Mononuclear cell (primary cell): ENCODE measurements around the gene DHRS4L2. TPM values are rescaled to one million over a fixed set of nuclear protein-coding genes. Genes with fewer than 3 reads are reported as not detected.

ENCODE experiments used
- H3K27me3 ChIP-seq: 2 replicates; pipeline ENCODE4 v1.6.0; 2011; ENCODE audit warnings: low read length, control low read depth; ENCODE audit not compliant: insufficient read depth
- H3K4me1 ChIP-seq: 2 replicates; pipeline ENCODE4 v1.5.1; 2011; ENCODE audit warnings: mild to moderate bottlenecking, low read length, control low read depth; ENCODE audit not compliant: insufficient read depth
- H3K4me3 ChIP-seq: 2 replicates; pipeline ENCODE4 v1.5.1; 2011; ENCODE audit warnings: mild to moderate bottlenecking, low read length, moderate library complexity
- H3K9me3 ChIP-seq: 2 replicates; pipeline ENCODE4 v1.5.1; 2011; ENCODE audit warnings: low read depth, mild to moderate bottlenecking, control low read depth, low read length
- total RNA-seq: library from RNA; depleted of rRNA; stranded (reverse); fragments of >200 nt; gene quantifications from one replicate; pipeline ENCODE4 v1.2.3, GENCODE V29; 2012

Gene DHRS4L2
- total RNA-seq, 1 donor, result 5.6 TPM

DNA sequence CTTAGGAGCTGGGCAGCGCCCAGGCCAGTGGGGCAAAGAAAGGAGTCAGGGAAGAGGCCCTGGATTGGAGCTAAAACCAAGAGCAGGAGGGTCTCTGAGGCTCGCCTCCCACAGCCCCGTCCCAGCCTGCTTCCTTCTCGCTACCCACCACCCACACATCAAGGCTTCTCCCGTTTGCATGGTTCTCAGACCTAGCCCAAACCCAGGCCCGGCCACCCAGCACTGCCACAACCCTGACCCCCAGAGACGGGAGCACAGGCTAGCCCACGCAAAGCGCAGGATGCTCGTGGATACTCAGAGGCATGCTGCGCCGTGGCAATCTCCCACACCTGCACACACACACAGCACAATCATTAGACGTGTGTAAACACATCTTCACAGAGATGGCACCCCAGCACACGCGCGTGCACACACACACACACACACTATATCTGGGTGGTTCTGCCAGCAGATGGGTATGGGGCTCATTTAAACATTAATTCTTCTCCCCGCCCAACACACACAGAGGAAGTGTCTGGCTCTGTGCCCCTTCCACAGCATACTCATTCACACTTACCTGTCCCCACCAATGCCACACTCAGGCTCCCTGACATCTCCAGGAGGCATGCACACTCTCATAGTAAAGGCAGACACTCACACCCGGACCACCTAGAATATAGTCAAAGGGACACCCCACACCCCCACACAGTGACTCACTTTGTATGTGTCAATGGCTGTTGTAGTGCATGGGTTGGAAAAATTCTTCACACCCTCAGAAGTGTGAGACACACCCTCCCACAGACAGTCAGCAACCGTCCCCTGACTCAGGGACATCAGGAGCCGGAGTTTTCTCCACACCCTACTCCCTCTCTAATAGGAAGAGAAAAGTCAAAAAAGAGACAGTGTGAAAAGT, 64.2 kb downstream of the DHRS4L2 start:
- H3K9me3 ChIP-seq, result no peaks in the 10 kb centered on the region
- H3K4me1 ChIP-seq, result peaks cover 43% of the 10 kb centered on the region
- H3K4me3 ChIP-seq, result peak overlapping the region; percentile 44
- H3K27me3 ChIP-seq, result peaks cover 8% of the 10 kb centered on the region

DNA sequence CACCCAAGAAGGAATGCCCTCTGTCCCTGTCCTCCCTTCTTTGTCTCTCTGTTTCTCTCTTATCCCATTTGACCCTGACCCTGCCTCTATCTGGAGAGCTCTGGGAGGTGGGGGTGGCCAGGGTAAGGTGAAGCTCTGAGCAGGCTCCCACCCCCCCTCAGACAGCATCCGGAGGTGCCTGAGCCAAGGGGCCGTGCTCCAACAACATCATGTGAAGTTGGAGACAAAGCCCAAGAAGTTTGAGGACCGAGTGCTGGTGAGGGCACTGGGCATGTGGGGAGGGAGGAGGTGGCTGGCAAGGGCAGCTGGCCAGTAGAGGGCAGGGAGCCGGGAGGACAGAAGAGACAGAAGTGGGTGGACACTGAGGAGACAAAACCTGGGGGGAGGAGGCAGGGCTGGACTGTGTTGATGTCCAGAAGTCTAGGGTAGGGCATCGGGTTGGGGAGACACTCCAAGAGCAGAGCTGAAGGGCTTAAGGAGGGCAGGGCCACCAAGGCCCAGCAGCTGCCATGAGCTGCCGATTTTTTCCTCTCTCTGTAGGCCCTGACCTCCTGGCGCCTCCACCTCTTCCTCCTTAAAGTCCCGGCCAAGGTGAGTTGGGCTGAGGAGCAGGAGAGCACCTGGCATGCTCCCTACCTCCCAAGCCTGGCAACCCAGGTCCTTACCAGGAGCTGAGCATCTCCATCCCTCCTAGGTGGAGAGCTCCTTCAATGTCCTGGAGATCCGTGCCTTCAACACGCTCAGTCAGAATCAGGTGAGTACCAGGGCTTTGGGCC, 65.0 kb downstream of the DHRS4L2 start:
- Histone ChIP-seq H3K4me3 (no peak overlapping the region), H3K4me1 (peaks cover 40% of the 10 kb centered on the region), H3K9me3 (no peaks in the 10 kb centered on the region), H3K27me3 (peaks cover 8% of the 10 kb centered on the region)

DNA sequence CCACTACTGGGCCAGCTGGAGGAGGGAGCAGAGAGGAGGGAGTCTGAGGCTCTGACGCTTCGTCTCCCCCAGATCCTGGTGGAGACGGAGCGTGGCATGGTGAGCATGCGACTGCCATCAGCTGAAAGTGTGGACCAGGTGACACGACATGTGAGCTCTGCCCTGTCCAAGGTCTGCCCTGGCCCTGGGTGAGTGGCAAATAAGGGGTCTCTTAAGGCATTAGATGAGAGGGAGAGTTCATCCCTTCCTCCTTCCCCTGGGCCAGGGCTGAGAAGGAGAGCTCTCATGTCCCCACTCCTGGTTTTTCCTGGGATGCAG, 65.6 kb downstream of the DHRS4L2 start:
- no peak overlapping the region for H3K4me3 ChIP-seq
- H3K9me3 ChIP-seq, result no peaks in the 10 kb centered on the region
- peaks cover 34% of the 10 kb centered on the region for H3K4me1 ChIP-seq
- H3K27me3 ChIP-seq, result peaks cover 8% of the 10 kb centered on the region

DNA sequence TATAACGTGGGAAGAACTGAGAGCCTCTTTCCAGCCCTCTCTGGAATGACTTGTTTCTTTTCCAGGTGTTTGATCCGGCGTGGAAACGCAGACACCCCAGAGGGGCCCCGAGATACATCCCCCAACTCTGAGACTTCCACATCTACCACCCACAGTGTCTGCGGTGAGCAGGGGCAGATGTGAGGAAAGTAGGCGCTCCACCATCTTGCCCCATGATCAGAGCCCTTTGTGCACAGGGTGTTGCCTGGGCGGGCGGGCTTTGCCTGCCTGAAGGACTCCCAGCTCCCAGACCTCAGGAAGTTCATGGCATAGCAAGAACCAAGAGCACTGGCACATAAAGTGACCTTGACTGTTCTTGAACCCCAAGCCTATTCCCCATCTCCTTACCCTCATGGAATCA, 65.9 kb downstream of the DHRS4L2 start:
- Histone ChIP-seq H3K27me3 (peaks cover 8% of the 10 kb centered on the region), H3K9me3 (no peaks in the 10 kb centered on the region), H3K4me1 (peaks cover 31% of the 10 kb centered on the region), H3K4me3 (no peak overlapping the region)

Other genes starting within 250 kb of the DHRS4L2 start
- 14.1 TPM for gene DHRS4, start 35.2 kb upstream of the DHRS4L2 start, total RNA-seq
- 0.52 TPM for gene CARMIL3, start 63.1 kb downstream of the DHRS4L2 start, total RNA-seq
- not detected for gene CPNE6, start 82.6 kb downstream of the DHRS4L2 start, total RNA-seq
- gene PCK2, start 105.4 kb downstream of the DHRS4L2 start, total RNA-seq, result 4.6 TPM
- gene DCAF11, start 125.8 kb downstream of the DHRS4L2 start, total RNA-seq, result 59.1 TPM
- 1.2 TPM for gene NRL, start 126.0 kb downstream of the DHRS4L2 start, total RNA-seq
- 0.42 TPM for gene FITM1, start 141.7 kb downstream of the DHRS4L2 start, total RNA-seq
- 218 TPM for gene PSME1, start 147.3 kb downstream of the DHRS4L2 start, total RNA-seq
- 4.1 TPM for gene EMC9, start 152.7 kb downstream of the DHRS4L2 start, total RNA-seq
- gene PSME2, start 157.7 kb downstream of the DHRS4L2 start, total RNA-seq, result 78.9 TPM
- gene RNF31, start 158.6 kb downstream of the DHRS4L2 start, total RNA-seq, result 38.4 TPM
- 126 TPM for gene IRF9, start 172.3 kb downstream of the DHRS4L2 start, total RNA-seq
- 22.7 TPM for gene REC8, start 183.2 kb downstream of the DHRS4L2 start, total RNA-seq
- 13.3 TPM for gene IPO4, start 199.9 kb downstream of the DHRS4L2 start, total RNA-seq
- gene TM9SF1, start 206.5 kb downstream of the DHRS4L2 start, total RNA-seq, result 13.6 TPM
- gene TSSK4, start 216.8 kb downstream of the DHRS4L2 start, total RNA-seq, result 0.31 TPM
- 90.8 TPM for gene CHMP4A, start 224.6 kb downstream of the DHRS4L2 start, total RNA-seq
- gene MDP1, start 227.1 kb downstream of the DHRS4L2 start, total RNA-seq, result 4.5 TPM
- gene NEDD8, start 243.4 kb downstream of the DHRS4L2 start, total RNA-seq, result 51.2 TPM
- gene GMPR2, start 244.0 kb downstream of the DHRS4L2 start, total RNA-seq, result 31.1 TPM